Left renal cortex interstitium (tissue), 4 donors: ENCODE measurements around the gene SH3BGRL2. TPM values are rescaled to one million over a fixed set of nuclear protein-coding genes. Genes with fewer than 3 reads are reported as not detected.

Experiments used
- DNase-seq, 4 donors: peaks; one replicate each; pipeline ENCODE4 v3.0.0-alpha.2; 2013; ENCODE audit warnings: low read depth in 4 of 4, low spot score in 2 of 4, missing footprints in 1 of 4
- polyA plus RNA-seq, 4 donors: library from polyadenylated mRNA; unstranded; fragments of 120-200 nt; gene quantifications; one replicate each; pipeline ENCODE4 v1.2.1, GENCODE V29; 2013; ENCODE audit not compliant: insufficient read length in 4 of 4

SH3BGRL2 gene
- 10 to 100 TPM; 27.9 to 33.3 (median 32.1) TPM for polyA plus RNA-seq

GRCh38 chr6:79630883-79631692, at the start of gene SH3BGRL2:
TSS of gene SH3BGRL2 (plus strand) at chr6:79631329. CDS start at chr6:79631462, 133 bp downstream.
- DNase-seq = peak in 3 of 4 donors; percentile 56 to 75 (median 73)

- no peak for DNase-seq
These were observed 46.8 kb upstream of the SH3BGRL2 start for GRCh38 chr6:79584332-79584731.

- no peak for DNase-seq
These were observed 44.6 kb upstream of the SH3BGRL2 start for GRCh38 chr6:79586548-79586947.

- no peak for DNase-seq
These were observed 41.4 kb upstream of the SH3BGRL2 start for GRCh38 chr6:79589701-79590100.

GRCh38 chr6:79597155-79597554, 34.0 kb upstream of the SH3BGRL2 start:
- no peak for DNase-seq

GRCh38 chr6:79598012-79598411, 33.1 kb upstream of the SH3BGRL2 start:
- DNase-seq = no peak

GRCh38 chr6:79599725-79600259, 31.3 kb upstream of the SH3BGRL2 start:
- DNase-seq = no peak

GRCh38 chr6:79600313-79600712, 30.8 kb upstream of the SH3BGRL2 start:
- DNase-seq = no peak

GRCh38 chr6:79600812-79601609, 30.1 kb upstream of the SH3BGRL2 start:
- DNase-seq = peak in 3 of 4 donors; percentile 21 to 41 (median 26)

- DNase-seq = no peak
These were observed 28.3 kb upstream of the SH3BGRL2 start for GRCh38 chr6:79602859-79603258.

GRCh38 chr6:79604583-79605037, 26.5 kb upstream of the SH3BGRL2 start:
- no peak for DNase-seq

- no peak for DNase-seq
These were observed 26.1 kb upstream of the SH3BGRL2 start for GRCh38 chr6:79605061-79605460.

- DNase-seq = no peak
These were observed 25.0 kb upstream of the SH3BGRL2 start for GRCh38 chr6:79605968-79606764.

GRCh38 chr6:79607000-79607399, 24.1 kb upstream of the SH3BGRL2 start:
- DNase-seq = no peak

- DNase-seq = no peak
These were observed 22.6 kb upstream of the SH3BGRL2 start for GRCh38 chr6:79608334-79609224.

GRCh38 chr6:79609225-79609595, 21.9 kb upstream of the SH3BGRL2 start:
- DNase-seq = no peak

GRCh38 chr6:79610306-79611009, 20.7 kb upstream of the SH3BGRL2 start:
- no peak for DNase-seq

GRCh38 chr6:79612457-79612856, 18.7 kb upstream of the SH3BGRL2 start:
- no peak for DNase-seq

GRCh38 chr6:79612918-79613317, 18.2 kb upstream of the SH3BGRL2 start:
- no peak for DNase-seq
